Ovary (tissue), 3 donors: ENCODE results near the gene TCF7L1.
"Not testable (repeated sequence)": the region's sequence is repeated elsewhere in the genome, so short reads cannot be mapped to it uniquely, and the experiment has no call there.

ENCODE experiments used
- CTCF ChIP-seq, 3 donors: fragments of 450-650 bp in 2 of 3; fragments of 200-600 bp in 1 of 3; IDR thresholded peaks; one replicate each; pipeline versions ENCODE4 v1.5.1 to v1.8.0; 2016 to 2022; ENCODE audit warnings: antibody characterized with exemption in 3 of 3, mild to moderate bottlenecking in 1 of 3
- POLR2A ChIP-seq: fragments of 450-650 bp; IDR thresholded peaks from one replicate; pipeline ENCODE4 v1.6.1; 2017; ENCODE audit warnings: antibody characterized with exemption, mild to moderate bottlenecking, moderate library complexity
- donor health status: DM: no; HTN: no; CAD: no.

- not testable (repeated sequence) for TF ChIP-seq CTCF (IDR thresholded peaks at IDR 0.05); POLR2A
These were observed 200.7 kb downstream of the TCF7L1 start for GRCh38 chr2:85333877-85334276.
